Endothelial cell (in vitro differentiated cells): ENCODE results near the gene IGF2. TPM values are rescaled to one million over a fixed set of nuclear protein-coding genes. Genes with fewer than 3 reads are reported as not detected.

Experiments
- DNase-seq: peaks from one replicate; pipeline ENCODE4 v3.0.0; 2021; ENCODE audit warnings: low spot score
- H3K27ac Mint-ChIP-seq: one replicate; pipeline ENCODE4 v1.8.0; 2021; ENCODE audit warnings: mixed read lengths, inconsistent platforms; ENCODE audit not compliant: unreplicated experiment
- H3K27me3 Mint-ChIP-seq: one replicate; pipeline ENCODE4 v1.8.0; 2021; ENCODE audit warnings: mild to moderate bottlenecking, moderate library complexity, mixed read lengths, inconsistent platforms; ENCODE audit not compliant: unreplicated experiment
- H3K36me3 Mint-ChIP-seq: one replicate; pipeline ENCODE4 v1.8.0; 2021; ENCODE audit warnings: mild to moderate bottlenecking, low read depth, mixed read lengths, inconsistent platforms; ENCODE audit not compliant: unreplicated experiment
- H3K4me1 Mint-ChIP-seq: one replicate; pipeline ENCODE4 v1.8.0; 2021; ENCODE audit warnings: mild to moderate bottlenecking, mixed read lengths, inconsistent platforms; ENCODE audit not compliant: unreplicated experiment
- H3K4me3 Mint-ChIP-seq: one replicate; pipeline ENCODE4 v1.8.0; 2021; ENCODE audit warnings: mild to moderate bottlenecking, mixed read lengths, inconsistent platforms; ENCODE audit not compliant: unreplicated experiment
- H3K9me3 Mint-ChIP-seq: one replicate; pipeline ENCODE4 v1.8.0; 2021; ENCODE audit warnings: mixed read lengths, inconsistent platforms; ENCODE audit not compliant: unreplicated experiment
- CTCF ChIP-seq: fragments of 200-600 bp; sonication (generic); IDR thresholded peaks from one replicate; pipeline ENCODE4 v1.5.0; 2021; ENCODE audit warnings: antibody characterized with exemption; ENCODE audit not compliant: unreplicated experiment
- total RNA-seq: library from RNA; stranded (reverse); fragmentation: NEBNext Ultra II Directional; extraction: Animal tissue kit (Norgen Biotek cat#: 25700); gene quantifications from one replicate; pipeline ENCODE4 v1.2.1, GENCODE V29; 2021; ENCODE audit not compliant: unreplicated experiment

Gene IGF2
- total RNA-seq, 1 donor from 2014 or later, result 2.1 TPM

GRCh38 chr11:2156416-2157182, 17.4 kb upstream of the IGF2 start:
- Mint-ChIP-seq H3K27ac (no peak overlapping the region), H3K4me1 (no peaks in the 10 kb centered on the region), H3K27me3 (peaks cover 4% of the 10 kb centered on the region), H3K4me3 (no peak overlapping the region), H3K36me3 (no peaks in the 10 kb centered on the region), H3K9me3 (no peaks in the 10 kb centered on the region)
- peak; percentile 93 for TF ChIP-seq CTCF
- DNase-seq, result peak; percentile 94

DNA sequence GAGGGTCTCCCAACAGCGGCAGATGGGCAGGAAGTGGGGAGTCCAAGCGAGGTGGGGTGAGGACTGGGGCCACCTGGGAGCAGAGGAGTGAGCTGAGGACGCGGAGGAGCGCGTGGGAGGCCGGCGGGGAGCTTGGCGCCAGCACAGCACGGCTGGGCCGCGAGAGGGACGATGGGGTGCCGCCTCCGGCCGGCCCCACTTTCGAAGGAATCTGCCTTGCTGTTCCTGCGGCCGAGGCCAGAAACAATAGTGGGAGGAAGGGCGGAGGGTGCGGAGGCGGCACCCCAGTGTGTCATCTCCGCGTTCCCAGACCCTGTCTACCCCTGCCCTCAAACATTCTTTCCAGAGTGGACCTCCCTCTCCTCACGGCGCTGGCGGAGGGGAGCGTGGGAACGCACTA, 16.3 kb upstream of the IGF2 start:
- Mint-ChIP-seq H3K9me3 (no peaks in the 10 kb centered on the region), H3K27ac (no peak overlapping the region), H3K36me3 (no peaks in the 10 kb centered on the region), H3K4me1 (no peaks in the 10 kb centered on the region), H3K27me3 (peaks cover 4% of the 10 kb centered on the region), H3K4me3 (no peak overlapping the region)
- DNase-seq, result no peak
- TF ChIP-seq CTCF, result no peak

- DNase-seq, result no peak
- Mint-ChIP-seq H3K9me3 (no peaks in the 10 kb centered on the region), H3K27ac (no peak overlapping the region), H3K27me3 (peaks cover 7% of the 10 kb centered on the region), H3K4me3 (no peak overlapping the region), H3K36me3 (no peaks in the 10 kb centered on the region), H3K4me1 (no peaks in the 10 kb centered on the region)
- no peak for TF ChIP-seq CTCF
Measured at GRCh38 chr11:2154889-2155288, 15.7 kb upstream of the IGF2 start.

DNA sequence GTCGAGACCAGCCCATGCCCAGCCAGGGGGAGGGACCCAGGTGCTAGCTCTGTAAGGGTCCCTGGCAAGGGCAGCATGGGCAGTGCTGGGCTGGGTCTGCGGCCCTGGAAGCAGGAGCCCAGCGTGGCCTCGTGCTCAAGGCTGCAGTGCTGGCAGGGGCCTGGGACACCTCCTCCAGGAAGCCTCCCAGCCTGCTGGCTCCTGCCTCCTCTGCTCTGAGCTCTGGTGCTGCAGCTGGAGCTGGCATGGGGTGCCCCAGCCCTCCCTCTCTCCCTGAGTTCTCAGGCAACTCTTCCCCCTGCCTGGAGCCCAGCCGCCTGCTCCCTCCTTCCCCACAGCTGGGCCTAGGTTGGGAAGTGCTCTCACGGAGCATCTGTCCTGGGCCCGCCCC, 15.0 kb upstream of the IGF2 start:
- H3K9me3 Mint-ChIP-seq, result no peaks in the 10 kb centered on the region
- peaks cover 5% of the 10 kb centered on the region for H3K27me3 Mint-ChIP-seq
- no peak for DNase-seq
- H3K27ac Mint-ChIP-seq, result no peak overlapping the region
- TF ChIP-seq CTCF, result no peak
- H3K36me3 Mint-ChIP-seq, result no peaks in the 10 kb centered on the region
- H3K4me1 Mint-ChIP-seq, result no peaks in the 10 kb centered on the region
- H3K4me3 Mint-ChIP-seq, result no peak overlapping the region

DNA sequence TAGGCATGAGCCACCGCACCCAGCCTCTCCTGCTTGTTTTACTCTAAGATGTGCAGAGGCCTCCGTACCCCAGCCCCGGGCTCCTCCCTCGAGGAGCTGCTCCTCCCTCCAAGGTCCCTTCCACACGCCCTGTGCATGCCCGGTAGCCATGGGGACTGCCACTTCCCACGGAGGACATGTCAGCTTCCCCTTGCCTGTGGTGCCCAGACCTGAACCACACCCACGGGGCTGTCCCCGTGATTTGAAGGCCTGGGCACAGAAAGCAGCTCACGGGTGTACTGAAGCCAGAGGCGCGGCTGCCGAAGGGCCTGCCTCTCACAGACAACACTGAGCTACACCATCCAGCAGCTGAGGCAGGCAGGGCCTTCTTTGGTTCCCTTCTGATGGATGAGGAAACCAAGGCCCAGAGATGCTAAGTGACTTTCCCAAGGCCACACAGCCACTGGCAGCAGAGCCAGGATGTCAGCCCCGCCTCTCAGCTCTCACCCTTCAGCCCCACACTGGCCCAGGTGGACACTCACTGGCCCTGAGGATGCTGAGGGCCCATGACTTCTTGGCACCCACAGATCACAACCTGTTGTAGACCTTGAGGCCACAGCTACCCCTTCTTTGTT, 14.5 kb upstream of the IGF2 start:
- Mint-ChIP-seq H3K36me3 (no peaks in the 10 kb centered on the region), H3K27ac (no peak overlapping the region), H3K4me3 (no peak overlapping the region), H3K9me3 (no peaks in the 10 kb centered on the region), H3K27me3 (peaks cover 5% of the 10 kb centered on the region), H3K4me1 (no peaks in the 10 kb centered on the region)
- no peak for TF ChIP-seq CTCF
- DNase-seq, result no peak
